Gastrocnemius medialis (tissue), 4 donors: Measurements from ENCODE around the gene URM1. TPM values are rescaled to one million over a fixed set of nuclear protein-coding genes. Genes with fewer than 3 reads are reported as not detected.
"Not testable (repeated sequence)": the region's sequence is repeated elsewhere in the genome, so short reads cannot be mapped to it uniquely, and the experiment has no call there.

Source experiments
- ATAC-seq, 2 donors: fragments of 150-250 bp; one replicate each; pipeline ENCODE4 v1.9.1; 2016
- DNase-seq, 2 donors: peaks; one replicate each; pipeline ENCODE4 v3.0.0-alpha.2; 2019
- H3K27ac ChIP-seq, 4 donors: fragments of 200-600 bp; sonication (generic); 1 replicate in 1 of 4; 2 replicates in 3 of 4; pipeline ENCODE4 v1.5.1; 2016 to 2018; ENCODE audit warnings: mild to moderate bottlenecking in 2 of 4, moderate library complexity in 1 of 4
- H3K27me3 ChIP-seq, 3 donors: fragments of 200-600 bp; sonication (generic) in 2 of 3; 1 replicate in 1 of 3; 2 replicates in 2 of 3; pipeline versions ENCODE4 v1.5.1 to v1.6.0; 2016 to 2019; ENCODE audit warnings: mild to moderate bottlenecking in 1 of 3, moderate library complexity in 1 of 3
- H3K36me3 ChIP-seq, 2 donors: fragments of 200-600 bp; sonication (generic) in 1 of 2; one replicate each; pipeline ENCODE4 v1.5.1; 2017 to 2018
- H3K4me1 ChIP-seq, 2 donors: fragments of 200-600 bp; sonication (generic) in 1 of 2; one replicate each; pipeline ENCODE4 v1.5.1; 2016 to 2017; ENCODE audit warnings: mild to moderate bottlenecking in 2 of 2
- H3K4me3 ChIP-seq, 4 donors: fragments of 200-600 bp; sonication (generic) in 3 of 4; 1 replicate in 1 of 4; 2 replicates in 3 of 4; pipeline ENCODE4 v1.5.1; 2016 to 2019; ENCODE audit warnings: mild to moderate bottlenecking in 2 of 4
- H3K9me3 ChIP-seq, 3 donors: fragments of 200-600 bp; sonication (generic) in 2 of 3; 1 replicate in 1 of 3; 2 replicates in 2 of 3; pipeline ENCODE4 v1.5.1; 2016 to 2019
- POLR2A ChIP-seq, 2 donors: fragments of 450-650 bp; IDR thresholded peaks; one replicate each; pipeline ENCODE4 v1.6.1; 2017; ENCODE audit warnings: antibody characterized with exemption in 2 of 2, mild to moderate bottlenecking in 2 of 2, moderate library complexity in 2 of 2
- in situ Hi-C, 4 donors: fragments of 200-750 bp; cut with MboI; loops; one replicate each; pipeline versions ENCODE4 v1.15.0 to v1.8.0; 2017; ENCODE audit warnings: low sequenced_read_pairs in 4 of 4
- intact Hi-C: fragments of 100-400 bp; cut with DNase I; formaldehyde crosslinking; loops from one replicate; pipeline ENCODE4 v1.15.1; 2023; ENCODE audit warnings: low total_unique reads
- total RNA-seq, 4 donors: library from RNA; depleted of rRNA; stranded (reverse); fragments of >200 nt; gene quantifications; one replicate each; pipeline versions ENCODE4 v1.1.0 to v1.2.3, GENCODE V29; 2016
- TF ChIP-seq, protein P1 (sequence below), 5 experiments: fragments of 450-650 bp in 3 of 5; fragments of 200-600 bp in 2 of 5; sonication (generic) in 2 of 5; IDR thresholded peaks in 4 of 5; conservative IDR thresholded peaks in 1 of 5; 1 replicate in 4 of 5; 2 replicates in 1 of 5; pipeline ENCODE4 v1.5.1; 2016 to 2019; ENCODE audit warnings: antibody characterized with exemption in 5 of 5, mild to moderate bottlenecking in 3 of 5, moderate library complexity in 3 of 5

Gene URM1
- total RNA-seq, 4 donors from 2014 or later, result 24.1 to 34.1 (median 32.9) TPM

DNA sequence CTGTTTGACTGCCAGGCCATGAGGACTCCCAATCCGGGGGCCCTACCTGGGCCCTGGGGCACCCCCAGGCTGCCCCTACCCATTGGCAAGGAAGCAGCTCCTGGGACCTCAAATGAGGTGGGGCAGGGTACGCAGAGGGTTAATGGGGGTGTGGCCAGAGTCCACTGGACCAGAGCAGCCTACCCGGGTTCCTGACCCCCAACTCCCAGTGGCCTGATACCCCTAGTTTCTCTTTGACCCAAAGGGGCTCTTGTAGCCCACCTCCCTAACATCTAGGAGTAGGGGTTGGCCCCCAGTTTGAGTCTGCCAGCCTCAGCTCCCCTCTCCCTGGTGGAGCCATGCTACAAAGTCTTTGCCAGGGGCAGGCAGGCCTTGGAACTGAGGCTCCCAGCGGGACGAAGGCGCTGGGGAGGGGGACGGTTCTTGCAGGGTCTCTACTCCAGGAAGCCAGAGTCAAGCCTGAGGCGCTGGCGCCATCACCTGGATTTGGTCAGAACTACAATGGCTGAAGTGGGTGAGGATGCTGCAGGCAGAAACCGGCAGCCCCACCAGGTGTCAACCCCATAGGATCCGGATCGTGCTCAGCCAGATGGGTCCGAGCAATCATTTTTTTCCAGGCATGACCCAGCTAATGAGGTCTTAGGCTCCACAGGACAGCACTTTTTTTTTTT lies 41.1 kb downstream of the URM1 start:
- DNase-seq (no peak), ATAC-seq (peak in 1 of 2 donors; percentile 19)
- Histone ChIP-seq H3K4me1 (no peaks in the 10 kb centered on the region), H3K27ac (no peak overlapping the region), H3K4me3 (no peak overlapping the region), H3K27me3 (peaks cover 13 to 30% (median 27%) of the 10 kb centered on the region in 3 donors), H3K36me3 (no peaks in the 10 kb centered on the region), H3K9me3 (no peaks in the 10 kb centered on the region)
- in situ Hi-C loops, result loop anchor here in 2 of 4 donors (5.0 to 10.0 kb wide), 3 partner anchors 47 to 117 kb away; no protein-coding TSS in a partner anchor
- TF ChIP-seq, protein P1, sequence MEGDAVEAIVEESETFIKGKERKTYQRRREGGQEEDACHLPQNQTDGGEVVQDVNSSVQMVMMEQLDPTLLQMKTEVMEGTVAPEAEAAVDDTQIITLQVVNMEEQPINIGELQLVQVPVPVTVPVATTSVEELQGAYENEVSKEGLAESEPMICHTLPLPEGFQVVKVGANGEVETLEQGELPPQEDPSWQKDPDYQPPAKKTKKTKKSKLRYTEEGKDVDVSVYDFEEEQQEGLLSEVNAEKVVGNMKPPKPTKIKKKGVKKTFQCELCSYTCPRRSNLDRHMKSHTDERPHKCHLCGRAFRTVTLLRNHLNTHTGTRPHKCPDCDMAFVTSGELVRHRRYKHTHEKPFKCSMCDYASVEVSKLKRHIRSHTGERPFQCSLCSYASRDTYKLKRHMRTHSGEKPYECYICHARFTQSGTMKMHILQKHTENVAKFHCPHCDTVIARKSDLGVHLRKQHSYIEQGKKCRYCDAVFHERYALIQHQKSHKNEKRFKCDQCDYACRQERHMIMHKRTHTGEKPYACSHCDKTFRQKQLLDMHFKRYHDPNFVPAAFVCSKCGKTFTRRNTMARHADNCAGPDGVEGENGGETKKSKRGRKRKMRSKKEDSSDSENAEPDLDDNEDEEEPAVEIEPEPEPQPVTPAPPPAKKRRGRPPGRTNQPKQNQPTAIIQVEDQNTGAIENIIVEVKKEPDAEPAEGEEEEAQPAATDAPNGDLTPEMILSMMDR (IDR thresholded peaks at IDR 0.05 in 4 of 5, conservative IDR thresholded peaks at IDR 0.05 in 1 of 5), result peak; percentile 29 to 65 (median 57)
- TF ChIP-seq POLR2A (IDR thresholded peaks at IDR 0.05), result no peak
- intact Hi-C loops, result loop anchor here (1.0 kb wide), 1 partner anchor 50 kb away; no protein-coding TSS in a partner anchor

DNA sequence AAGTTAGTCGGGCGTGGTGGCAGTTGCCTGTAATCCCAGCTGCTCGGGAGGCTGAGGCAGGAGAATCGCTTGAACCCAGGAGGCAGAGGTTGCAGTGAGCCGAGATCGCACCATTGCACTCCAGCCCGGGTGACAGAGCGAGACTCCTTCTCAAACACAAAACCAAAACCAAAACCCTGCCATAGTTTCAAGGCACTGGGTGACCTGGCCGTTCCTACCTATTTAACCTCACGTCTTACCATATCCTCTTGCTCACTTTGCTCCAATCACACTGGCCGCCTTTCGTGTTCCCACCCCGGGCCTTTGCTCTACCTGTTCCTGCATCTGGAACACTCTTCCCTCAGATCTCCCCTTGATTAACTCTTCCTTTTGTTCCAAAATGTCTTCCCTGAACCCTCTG lies 42.6 kb downstream of the URM1 start:
- H3K9me3 ChIP-seq, DNase-seq, H3K36me3 ChIP-seq, intact Hi-C loops, H3K4me3 ChIP-seq, H3K4me1 ChIP-seq, H3K27ac ChIP-seq, ATAC-seq: not testable (repeated sequence)
- peaks cover 13 to 23% (median 20%) of the 10 kb centered on the region in 3 donors for H3K27me3 ChIP-seq
- in situ Hi-C loops, result loop anchor here in 2 of 4 donors (5.0 to 10.0 kb wide), 3 partner anchors 49 to 119 kb away; no protein-coding TSS in a partner anchor

DNA sequence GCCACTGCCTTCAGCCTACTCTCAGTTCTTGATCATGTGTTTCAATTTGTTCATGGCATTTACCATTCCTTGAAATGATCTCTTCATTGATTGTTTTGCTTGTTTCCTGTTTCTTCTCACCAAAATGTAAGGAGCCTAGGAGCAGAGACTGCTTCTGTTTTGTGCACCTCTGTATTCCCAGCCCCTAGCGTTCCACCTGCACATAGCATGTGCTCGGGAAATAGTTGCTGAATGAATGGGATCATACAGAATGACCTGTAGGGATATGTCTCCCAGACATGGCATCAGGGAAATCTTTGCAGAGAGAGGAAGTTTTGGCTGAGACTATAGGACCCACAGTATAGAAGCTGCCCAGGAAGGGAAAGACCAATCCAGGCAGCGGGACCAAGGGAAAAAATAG lies 43.3 kb downstream of the URM1 start:
- in situ Hi-C loops (loop anchor here in 2 of 4 donors (5.0 to 10.0 kb wide), 3 partner anchors 50 to 120 kb away; no protein-coding TSS in a partner anchor), intact Hi-C loops (no loop called here)
- ATAC-seq (no peak), DNase-seq (no peak)
- peaks cover 2 to 5% of the 10 kb centered on the region in 2 donors for H3K4me1 ChIP-seq
- no peak overlapping the region for H3K27ac ChIP-seq
- H3K36me3 ChIP-seq, result no peaks in the 10 kb centered on the region
- H3K27me3 ChIP-seq, result peaks cover 20 to 28% (median 23%) of the 10 kb centered on the region in 3 donors
- H3K4me3 ChIP-seq, result no peak overlapping the region
- TF ChIP-seq POLR2A (IDR thresholded peaks at IDR 0.05), result no peak
- TF ChIP-seq, protein P1 (IDR thresholded peaks at IDR 0.05 in 4 of 5, conservative IDR thresholded peaks at IDR 0.05 in 1 of 5), result no peak
- no peaks in the 10 kb centered on the region for H3K9me3 ChIP-seq

DNA sequence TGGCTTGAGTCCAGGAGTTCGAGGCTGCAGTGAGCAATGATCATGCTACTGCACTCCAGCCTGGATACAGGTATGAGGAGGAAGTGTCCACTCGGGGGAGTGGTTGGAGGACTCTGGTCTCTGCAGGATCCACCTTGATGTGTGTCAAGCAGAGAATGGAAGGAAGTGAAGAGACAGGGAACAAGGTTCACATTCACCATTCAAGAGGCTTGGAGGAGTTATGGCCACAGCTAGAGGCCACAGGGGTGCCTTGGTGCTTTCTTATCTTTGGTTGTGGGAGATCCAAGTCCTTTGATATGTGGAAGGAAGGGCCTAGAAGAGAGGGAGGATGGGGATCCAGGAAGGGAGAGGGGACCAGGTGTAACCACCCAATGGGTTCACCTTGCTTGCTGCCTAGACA lies 44.1 kb downstream of the URM1 start:
- H3K27ac ChIP-seq, result no peak overlapping the region
- ATAC-seq (no peak), DNase-seq (no peak)
- peaks cover 5 to 11% of the 10 kb centered on the region in 2 donors for H3K4me1 ChIP-seq
- no peak overlapping the region for H3K4me3 ChIP-seq
- H3K36me3 ChIP-seq, result no peaks in the 10 kb centered on the region
- no peaks in the 10 kb centered on the region for H3K9me3 ChIP-seq
- H3K27me3 ChIP-seq, result peaks cover 22 to 30% (median 24%) of the 10 kb centered on the region in 3 donors
- intact Hi-C loops, result no loop called here
- TF ChIP-seq, protein P1 (IDR thresholded peaks at IDR 0.05 in 4 of 5, conservative IDR thresholded peaks at IDR 0.05 in 1 of 5), result no peak
- TF ChIP-seq POLR2A (IDR thresholded peaks at IDR 0.05), result no peak
- in situ Hi-C loops, result loop anchor here in 2 of 4 donors (10.0 kb wide), 2 partner anchors 50 to 120 kb away; no protein-coding TSS in a partner anchor

DNA sequence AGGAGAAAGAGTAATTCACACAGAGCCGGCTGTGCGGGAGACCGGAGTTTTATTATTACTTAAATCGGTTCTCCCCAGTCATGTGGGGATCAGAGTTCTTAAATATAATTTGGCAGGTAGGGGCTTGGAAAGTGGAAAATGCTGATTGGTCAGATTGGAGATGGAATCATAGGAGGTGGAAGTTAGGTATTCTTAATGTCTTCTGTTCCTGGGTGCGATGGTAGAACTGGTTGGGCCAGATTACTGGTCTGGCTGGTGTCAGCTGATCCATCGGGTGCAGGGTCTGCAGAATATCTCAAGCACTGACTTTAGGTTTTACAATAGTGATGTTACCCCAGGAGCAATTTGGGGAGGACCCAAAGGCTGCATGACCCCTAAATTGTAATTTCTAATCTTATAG lies 44.8 kb downstream of the URM1 start:
- intact Hi-C loops, result no loop called here
- DNase-seq (no peak), ATAC-seq (no peak)
- in situ Hi-C loops, result loop anchor here in 2 of 4 donors (10.0 kb wide), 2 partner anchors 51 to 121 kb away; no protein-coding TSS in a partner anchor
- Histone ChIP-seq H3K4me3 (no peak overlapping the region), H3K9me3 (no peaks in the 10 kb centered on the region), H3K27ac (no peak overlapping the region), H3K36me3 (no peaks in the 10 kb centered on the region), H3K27me3 (peaks cover 22 to 30% (median 24%) of the 10 kb centered on the region in 3 donors), H3K4me1 (peaks cover 5 to 14% of the 10 kb centered on the region in 2 donors)
- TF ChIP-seq, protein P1 (IDR thresholded peaks at IDR 0.05 in 4 of 5, conservative IDR thresholded peaks at IDR 0.05 in 1 of 5), result no peak
- TF ChIP-seq POLR2A (IDR thresholded peaks at IDR 0.05), result no peak
